Rectal smooth muscle tissue (tissue), 1 donor: ENCODE results near the gene IDH3A.

Experiments
- H3K27ac ChIP-seq: one replicate; pipeline ENCODE4 v1.7.0; 2013; ENCODE audit warnings: low read depth, low read length, inconsistent platforms
- H3K27me3 ChIP-seq: one replicate; pipeline ENCODE4 v1.7.0; 2013; ENCODE audit warnings: low read length; ENCODE audit not compliant: control insufficient read depth, insufficient read depth
- H3K36me3 ChIP-seq: one replicate; pipeline ENCODE4 v1.7.0; 2013; ENCODE audit warnings: low read length; ENCODE audit not compliant: control insufficient read depth, insufficient read depth
- H3K4me1 ChIP-seq: one replicate; pipeline ENCODE4 v1.7.0; 2013; ENCODE audit warnings: low read length; ENCODE audit not compliant: control insufficient read depth, insufficient read depth
- H3K4me3 ChIP-seq: one replicate; pipeline ENCODE4 v1.7.0; 2013; ENCODE audit warnings: low read length
- H3K9ac ChIP-seq: one replicate; pipeline ENCODE4 v1.7.0; 2013; ENCODE audit warnings: low read length

The IDH3A gene

DNA sequence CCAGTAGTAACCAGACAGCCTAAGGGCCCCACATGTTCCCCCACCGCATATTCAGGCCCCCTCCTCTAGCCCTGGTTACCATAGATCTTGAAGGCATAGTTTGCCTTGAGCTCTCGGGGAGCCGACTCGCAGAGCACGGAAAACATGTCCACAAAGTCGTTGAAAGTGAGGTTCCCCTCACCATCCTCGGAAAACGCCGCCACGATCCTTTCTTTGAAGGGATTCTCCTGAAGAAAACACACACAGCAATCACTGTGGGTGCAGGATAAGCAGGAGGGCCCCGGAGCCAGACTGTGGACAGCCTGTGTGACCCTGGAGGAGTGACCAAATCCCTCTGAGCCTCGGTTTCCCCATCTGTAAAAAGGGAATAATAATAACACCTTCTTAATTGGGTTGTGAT, 40.0 kb upstream of the IDH3A start:
- H3K9ac ChIP-seq = no peak overlapping the region
- H3K36me3 ChIP-seq = no peaks in the 10 kb centered on the region
- no peak overlapping the region for H3K4me3 ChIP-seq
- H3K4me1 ChIP-seq = no peaks in the 10 kb centered on the region
- no peaks in the 10 kb centered on the region for H3K27me3 ChIP-seq
- no peak overlapping the region for H3K27ac ChIP-seq

DNA sequence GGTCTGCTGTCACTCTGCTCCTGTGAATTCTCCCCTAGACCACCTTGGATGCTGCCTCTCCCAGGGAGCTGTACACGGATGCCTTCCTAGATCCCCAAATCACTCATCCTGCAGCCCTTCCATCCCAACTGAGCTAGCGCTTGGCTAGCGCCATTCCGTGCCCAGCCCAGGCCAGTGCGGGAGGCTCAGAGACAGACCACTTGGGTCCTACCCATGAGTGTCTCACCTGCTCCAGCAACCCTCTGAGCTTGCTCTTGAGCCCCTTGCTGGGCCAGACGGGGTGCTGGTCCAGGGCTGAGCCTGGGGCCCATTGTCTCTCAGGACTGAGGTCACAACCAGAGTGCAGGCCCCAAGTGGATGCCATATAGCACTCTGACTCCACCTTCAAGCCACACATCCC, 39.1 kb upstream of the IDH3A start:
- H3K4me1 ChIP-seq = no peaks in the 10 kb centered on the region

DNA sequence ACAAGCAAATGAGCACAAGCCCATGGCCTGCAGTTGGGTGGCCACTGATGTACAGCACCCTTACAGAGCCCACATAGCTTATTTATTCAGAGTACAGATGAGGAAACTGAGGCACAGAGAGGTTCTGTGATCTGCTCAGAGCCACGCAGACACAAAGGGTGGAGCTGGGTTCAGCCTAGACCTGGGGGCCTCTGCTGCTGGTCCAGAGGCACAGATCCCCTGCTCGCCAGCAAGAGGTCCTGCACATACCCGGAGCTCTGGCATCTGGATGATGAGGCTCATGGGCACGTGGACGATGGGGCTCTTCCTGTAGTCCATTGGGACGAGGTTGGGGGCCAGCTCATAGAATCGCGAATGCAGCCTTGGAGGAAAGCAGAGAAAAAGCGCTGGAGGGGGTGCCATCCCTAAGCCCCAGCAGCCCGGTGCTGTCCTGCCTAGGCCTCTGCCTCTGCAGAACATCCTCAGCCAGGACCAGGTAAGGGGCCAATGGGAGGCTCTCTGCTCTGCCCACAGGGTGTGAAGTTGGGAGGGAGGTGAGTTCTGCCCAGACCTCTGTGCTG, 38.2 kb upstream of the IDH3A start:
- Histone ChIP-seq H3K4me1 (no peaks in the 10 kb centered on the region), H3K27ac (no peak overlapping the region), H3K27me3 (no peaks in the 10 kb centered on the region), H3K4me3 (no peak overlapping the region), H3K36me3 (no peaks in the 10 kb centered on the region), H3K9ac (no peak overlapping the region)

More for the DNA sequence above, 39.1 kb upstream of the IDH3A start:
- H3K27ac ChIP-seq = no peak overlapping the region
- no peaks in the 10 kb centered on the region for H3K27me3 ChIP-seq
- H3K9ac ChIP-seq = no peak overlapping the region
- no peak overlapping the region for H3K4me3 ChIP-seq
- H3K36me3 ChIP-seq = no peaks in the 10 kb centered on the region

DNA sequence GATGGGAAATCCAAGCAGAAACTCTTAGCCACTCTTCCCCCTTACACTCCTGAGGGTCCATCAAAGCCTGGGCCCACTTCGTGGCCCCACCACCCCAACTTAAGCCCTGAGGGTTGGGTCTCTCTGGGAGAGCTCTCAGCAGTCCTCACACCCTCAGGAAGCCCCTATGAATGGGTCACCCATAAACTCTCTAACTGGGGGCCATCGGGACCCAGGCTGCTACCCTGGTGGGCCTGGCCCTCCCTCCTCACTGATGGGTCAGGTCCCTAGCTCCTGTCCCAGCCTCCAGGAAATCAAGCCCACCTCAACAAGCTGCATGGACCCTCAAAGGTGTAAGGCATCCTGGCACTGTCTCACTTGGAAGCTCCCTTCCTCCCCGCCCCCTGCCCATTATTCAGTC, 37.4 kb upstream of the IDH3A start:
- no peak overlapping the region for H3K4me3 ChIP-seq
- H3K36me3 ChIP-seq = no peaks in the 10 kb centered on the region
- no peaks in the 10 kb centered on the region for H3K4me1 ChIP-seq
- no peak overlapping the region for H3K9ac ChIP-seq
- H3K27me3 ChIP-seq = no peaks in the 10 kb centered on the region
- H3K27ac ChIP-seq = no peak overlapping the region

DNA sequence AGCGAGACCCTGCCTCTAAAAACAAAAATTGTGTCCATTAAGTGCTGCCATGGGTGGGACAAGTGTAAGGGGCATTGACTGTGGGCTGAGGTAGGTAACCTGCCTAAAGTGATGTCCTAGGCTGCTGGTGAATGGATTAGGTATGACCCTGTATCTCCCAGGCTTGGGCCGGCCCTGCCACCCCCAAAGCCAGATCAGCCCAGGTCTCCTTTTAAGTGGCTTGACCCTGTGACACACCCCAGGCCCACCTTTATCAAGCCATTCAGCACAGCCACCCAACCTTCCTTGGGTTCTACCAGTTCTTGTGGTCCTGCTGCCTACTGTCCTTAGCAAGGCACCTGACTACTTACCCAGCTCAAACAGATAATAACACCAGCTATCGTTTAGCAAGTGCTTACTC, 36.6 kb upstream of the IDH3A start:
- H3K4me1 ChIP-seq = no peaks in the 10 kb centered on the region
- no peak overlapping the region for H3K9ac ChIP-seq
- no peaks in the 10 kb centered on the region for H3K27me3 ChIP-seq
- H3K36me3 ChIP-seq = no peaks in the 10 kb centered on the region
- H3K4me3 ChIP-seq = no peak overlapping the region
- no peak overlapping the region for H3K27ac ChIP-seq

DNA sequence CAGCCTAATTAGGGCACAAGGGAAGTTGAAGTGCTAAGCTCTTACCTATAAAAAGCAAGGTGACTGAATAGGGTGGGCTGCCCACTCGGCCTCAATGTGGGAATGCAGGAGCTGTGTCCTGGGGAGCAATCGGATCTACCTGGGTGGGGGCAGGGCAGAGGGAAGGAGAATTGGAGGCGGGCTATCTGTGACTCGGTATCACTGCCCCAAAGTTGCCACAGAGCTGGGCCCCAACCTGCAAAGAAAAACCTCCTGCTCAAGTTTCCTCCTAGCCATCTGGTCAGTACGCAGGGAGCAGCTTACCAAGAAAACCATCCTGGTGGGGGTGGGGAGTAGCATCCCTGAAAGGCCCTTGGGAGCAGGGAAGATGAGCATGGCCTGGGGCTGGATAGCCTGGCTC, 28.6 kb upstream of the IDH3A start:
- H3K27ac ChIP-seq = no peak overlapping the region
- no peaks in the 10 kb centered on the region for H3K27me3 ChIP-seq
- no peak overlapping the region for H3K9ac ChIP-seq
- H3K4me1 ChIP-seq = no peaks in the 10 kb centered on the region
- no peak overlapping the region for H3K4me3 ChIP-seq
- no peaks in the 10 kb centered on the region for H3K36me3 ChIP-seq

DNA sequence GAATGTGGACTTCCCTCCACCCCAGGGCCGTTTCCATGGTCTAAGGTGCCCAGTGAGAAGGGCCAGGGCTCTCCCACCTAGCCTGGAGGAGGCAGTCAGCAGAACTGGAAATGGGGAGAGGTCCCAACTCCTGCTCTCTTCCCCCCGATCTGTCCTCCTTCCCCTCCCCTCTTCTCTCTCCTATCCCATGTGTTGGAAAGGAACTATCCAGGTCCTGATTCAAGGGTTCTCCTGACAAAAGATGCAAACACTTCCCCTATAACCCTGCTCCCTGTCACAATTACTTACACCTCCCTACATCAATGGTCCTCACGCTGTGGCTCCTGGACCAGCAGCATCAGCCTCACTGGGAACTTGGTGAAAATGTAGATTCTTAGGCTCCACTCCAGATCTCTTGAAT, 23.9 kb upstream of the IDH3A start:
- Histone ChIP-seq H3K4me3 (no peak overlapping the region), H3K4me1 (no peaks in the 10 kb centered on the region), H3K27ac (no peak overlapping the region), H3K36me3 (no peaks in the 10 kb centered on the region), H3K9ac (no peak overlapping the region), H3K27me3 (no peaks in the 10 kb centered on the region)

DNA sequence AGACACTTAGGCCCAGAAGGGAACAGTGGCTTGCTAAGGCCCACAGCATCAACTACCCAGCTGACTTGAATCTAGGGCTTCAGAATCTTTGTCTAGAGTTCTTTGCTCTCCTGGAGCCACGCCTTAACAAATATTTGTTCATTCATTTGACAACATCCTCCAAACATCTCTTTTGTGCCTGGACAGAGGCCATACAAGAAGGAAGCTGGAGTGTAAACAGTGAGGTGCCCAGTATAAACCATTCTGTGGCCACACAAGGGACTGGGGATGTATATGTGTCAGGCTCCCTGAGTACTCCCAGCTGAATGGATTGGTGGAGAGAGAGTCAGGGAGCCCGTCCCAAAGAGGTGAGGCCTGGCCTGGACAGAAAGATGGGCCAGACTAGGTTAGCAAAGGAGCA, 21.3 kb upstream of the IDH3A start:
- peaks cover 10% of the 10 kb centered on the region for H3K4me1 ChIP-seq
- H3K27ac ChIP-seq = no peak overlapping the region
- no peak overlapping the region for H3K9ac ChIP-seq
- no peaks in the 10 kb centered on the region for H3K36me3 ChIP-seq
- H3K4me3 ChIP-seq = no peak overlapping the region
- H3K27me3 ChIP-seq = no peaks in the 10 kb centered on the region

DNA sequence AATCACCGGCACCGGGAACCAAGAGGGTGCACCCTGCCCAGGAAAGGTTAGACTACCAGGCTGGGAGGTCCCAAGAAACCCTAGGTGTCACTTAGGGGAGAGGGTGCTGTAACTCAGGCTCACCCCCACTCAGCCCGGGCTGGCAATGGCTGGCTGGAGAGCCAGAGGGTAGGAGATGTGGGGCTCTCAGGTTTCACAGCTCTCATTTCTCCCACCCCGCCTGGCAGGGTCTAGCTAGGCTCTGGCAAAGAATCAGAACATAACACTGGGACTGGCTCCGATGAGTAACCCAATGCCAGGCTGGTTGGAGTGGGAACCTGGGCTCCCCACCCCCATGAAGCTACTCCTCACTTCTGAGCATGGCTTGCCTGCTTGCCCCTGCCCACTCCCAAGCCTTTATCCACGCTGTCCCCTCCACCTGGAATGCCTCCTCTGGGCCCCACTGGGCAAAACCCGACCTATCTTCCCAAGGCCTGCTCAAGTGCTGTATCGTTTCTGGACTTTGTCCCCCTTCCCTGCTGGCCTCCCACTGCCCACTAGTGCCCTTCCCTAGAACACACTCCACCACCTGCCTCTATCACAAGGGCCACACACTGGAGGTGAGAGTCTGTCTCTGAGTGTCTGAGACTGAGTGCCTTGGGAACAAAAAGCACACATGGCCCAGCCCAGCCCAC, 19.9 kb upstream of the IDH3A start:
- no peaks in the 10 kb centered on the region for H3K36me3 ChIP-seq
- H3K27ac ChIP-seq = no peak overlapping the region
- peaks cover 10% of the 10 kb centered on the region for H3K4me1 ChIP-seq
- no peak overlapping the region for H3K4me3 ChIP-seq
- no peak overlapping the region for H3K9ac ChIP-seq
- no peaks in the 10 kb centered on the region for H3K27me3 ChIP-seq

DNA sequence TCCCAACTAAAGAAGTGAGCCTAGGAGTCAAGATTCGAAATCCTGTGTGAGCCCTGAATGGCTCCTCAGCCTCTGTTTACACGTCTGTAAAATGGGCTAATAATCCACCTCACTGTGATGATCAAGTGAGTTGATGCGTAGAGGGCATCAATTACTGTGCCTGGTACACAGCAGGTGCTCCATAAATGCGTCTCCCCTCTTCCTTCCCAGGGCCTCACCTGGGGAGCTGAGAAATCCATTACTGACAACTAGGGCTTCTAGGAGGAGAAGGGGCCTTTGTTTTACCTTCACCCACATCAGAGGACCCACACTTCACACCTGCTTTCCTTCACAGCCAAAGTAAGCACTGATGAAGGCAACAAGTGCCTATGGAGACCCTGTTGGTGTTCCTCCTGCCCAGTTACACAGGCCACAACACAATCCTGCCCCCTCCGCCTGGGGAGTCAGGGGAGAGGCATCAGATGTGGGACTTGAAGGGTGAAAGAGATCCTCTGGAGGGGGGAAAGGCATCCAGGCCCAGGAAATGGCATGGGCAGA, 19.3 kb upstream of the IDH3A start:
- no peak overlapping the region for H3K9ac ChIP-seq
- H3K4me3 ChIP-seq = no peak overlapping the region
- peaks cover 10% of the 10 kb centered on the region for H3K4me1 ChIP-seq
- no peaks in the 10 kb centered on the region for H3K27me3 ChIP-seq
- H3K36me3 ChIP-seq = no peaks in the 10 kb centered on the region
- no peak overlapping the region for H3K27ac ChIP-seq

DNA sequence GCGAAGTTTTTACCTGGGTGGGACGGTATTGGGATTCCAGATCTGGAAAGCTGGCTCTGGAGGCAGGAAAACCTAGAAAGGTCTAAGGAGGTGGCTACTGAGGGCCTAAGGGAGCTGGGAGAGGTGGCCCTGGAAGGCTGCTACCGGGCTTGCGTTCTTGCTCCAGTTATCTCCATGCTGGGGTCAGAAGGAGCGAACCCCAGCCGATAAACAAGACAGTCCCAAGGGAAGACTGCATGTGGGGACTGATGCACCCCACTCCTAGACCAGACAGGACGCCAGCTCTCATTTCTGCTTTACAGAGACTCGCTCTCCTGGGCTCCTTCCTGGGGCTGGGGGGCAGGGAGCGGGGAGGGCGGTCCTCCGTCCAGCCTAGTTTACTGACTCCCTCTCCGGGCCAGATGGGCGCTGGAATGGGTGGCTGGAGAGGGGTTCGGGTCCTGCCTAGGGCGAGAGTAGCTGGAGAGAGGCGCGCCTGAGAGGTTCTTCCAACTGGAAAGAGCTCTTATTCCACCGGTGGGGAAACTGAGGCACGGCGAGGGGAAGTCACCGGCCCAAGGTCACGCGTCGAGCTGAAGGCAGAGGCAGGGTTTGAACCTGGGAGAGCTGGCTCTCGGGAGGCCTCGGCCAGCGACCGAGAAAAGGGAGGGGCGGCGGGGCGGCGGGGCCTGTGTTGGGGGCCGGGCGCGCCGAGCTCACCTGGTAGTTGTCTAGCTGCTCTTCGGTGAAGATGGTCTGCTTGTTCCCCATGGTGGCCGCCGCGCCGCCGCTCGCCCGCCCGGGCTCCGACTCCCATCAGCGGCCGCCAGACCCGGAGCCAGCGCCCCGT, 18.5 kb upstream of the IDH3A start:
- H3K27ac ChIP-seq = no peak overlapping the region
- H3K27me3 ChIP-seq = no peaks in the 10 kb centered on the region
- no peaks in the 10 kb centered on the region for H3K36me3 ChIP-seq
- H3K9ac ChIP-seq = no peak overlapping the region
- peaks cover 10% of the 10 kb centered on the region for H3K4me1 ChIP-seq
- no peak overlapping the region for H3K4me3 ChIP-seq

DNA sequence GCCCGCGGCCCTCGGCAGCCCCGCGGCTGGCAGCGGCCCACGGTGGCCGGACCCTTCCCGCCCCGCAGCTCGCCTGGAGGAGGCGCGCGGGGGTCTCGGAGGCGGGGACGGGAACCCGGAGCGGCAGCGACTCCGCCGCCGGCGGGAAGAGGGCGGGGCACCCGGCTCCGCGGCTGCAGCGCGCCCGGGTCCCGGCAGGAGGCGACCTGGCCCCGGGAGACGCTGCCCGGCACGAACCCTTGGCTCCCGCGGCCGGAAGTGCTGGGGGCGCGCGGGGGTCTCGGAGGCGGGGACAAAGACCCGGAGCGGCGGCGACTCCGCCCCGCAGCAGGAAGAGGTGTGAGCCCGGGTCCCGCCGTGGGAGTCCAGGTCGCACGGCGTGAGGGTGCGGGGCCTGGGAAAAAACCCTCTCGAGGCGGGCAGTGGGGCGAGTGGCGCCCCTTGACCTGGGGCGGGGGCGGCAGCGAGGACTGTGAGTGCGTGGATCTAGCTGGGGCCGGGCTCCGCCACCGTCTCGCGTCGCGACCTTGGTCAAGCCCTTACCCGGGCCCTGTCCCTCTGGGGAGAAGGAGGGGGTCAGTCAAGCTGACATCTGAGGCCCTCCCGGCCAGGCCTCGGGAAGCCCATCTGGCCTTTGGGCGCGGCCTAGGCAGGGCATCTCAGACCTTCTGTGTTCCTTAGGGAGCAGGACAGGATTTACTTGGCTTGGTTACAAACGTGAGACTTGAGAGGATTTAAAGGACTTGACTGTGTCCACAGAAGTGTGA, 17.7 kb upstream of the IDH3A start, which contains the start of gene CIB2:
Gene CIB2 (minus strand): TSS at position 151 of the 767 bp plus-strand sequence. CDS start 230 bp downstream, outside the sequence.
- H3K4me1 ChIP-seq = peaks cover 10% of the 10 kb centered on the region
- H3K27me3 ChIP-seq = no peaks in the 10 kb centered on the region

More for the DNA sequence above, 17.7 kb upstream of the IDH3A start, which contains the start of gene CIB2:
- Histone ChIP-seq H3K9ac (peak within 1 kb of the TSS; percentile 91), H3K4me3 (peak within 1 kb of the TSS; percentile 88), H3K36me3 (no peaks in the 10 kb centered on the region), H3K27ac (peak within 1 kb of the TSS; percentile 83)
